Heart left ventricle (tissue), 13 donors: ENCODE results near the gene NAT16.

Experiments
- CTCF ChIP-seq, 12 donors: fragments of 200-600 bp; sonication (generic) in 4 of 12; IDR thresholded peaks; one replicate each; pipeline versions ENCODE4 v1.5.0 to v1.8.0; 2018 to 2022; ENCODE audit warnings: antibody characterized with exemption in 12 of 12, mild to moderate bottlenecking in 5 of 12
- POLR2A ChIP-seq, 2 donors: fragments of 450-650 bp; IDR thresholded peaks; one replicate each; pipeline ENCODE4 v1.6.1; 2017; ENCODE audit warnings: antibody characterized with exemption in 2 of 2, mild to moderate bottlenecking in 2 of 2, moderate library complexity in 2 of 2
- donor health status: ischemic (EF 13 %, LVEDD 7.1; RV severe dilation, severe dysfunction).
- donor health status: DM: no; HTN: yes; CAD: no.
- donor health status: DM: no; HTN: no; CAD: no.
- donor health status: ischemic (EF 25% LVEDD 6.9; RV normal size, moderate dysfunction).
- donor health status: ischemic (EF 25% LVEDD 5.7; RV mildly dilated, moderate dysfunction).
- donor health status: ischemic (EF 35%, LVEDD 5.7; RV mildly dilated, moderate dysfunction).
- donor health status: nonischemic (EF 11% LVEDD 7.7; RV severe dilation, severe dysfunction).
- donor health status: DM: yes; HTN: yes; CAD: no.
- donor health status: PGD.
- donor health status: ischemic (EF 29% LVEDD 5.4; RV normal size, mild dysfunction).
- donor health status: nonischemic (EF 23%, LVEDD 6.1; RV moderate dilation, normal function).

- TF ChIP-seq POLR2A (IDR thresholded peaks at IDR 0.05) (no peak), CTCF (IDR thresholded peaks at IDR 0.05) (no peak)
These were observed 17.4 kb downstream of the NAT16 start for GRCh38 chr7:101162551-101163278.
